H7 (cell line): ENCODE results near the gene CNTNAP5. TPM values are rescaled to one million over a fixed set of nuclear protein-coding genes. Genes with fewer than 3 reads are reported as not detected.

Source experiments
- DNase-seq: peaks from one replicate; pipeline ENCODE4 v3.0.0; 2012
- H3K27me3 ChIP-seq: 2 replicates; pipeline ENCODE4 v1.6.0; 2011; ENCODE audit warnings: mild to moderate bottlenecking, low read length; ENCODE audit not compliant: control insufficient read depth, insufficient read depth
- H3K36me3 ChIP-seq: replicated peaks from 2 replicates; pipeline ENCODE4 v1.5.1; 2011; ENCODE audit warnings: low read length; ENCODE audit not compliant: control insufficient read depth, insufficient read depth
- H3K4me3 ChIP-seq: 2 replicates; pipeline ENCODE4 v1.5.1; 2011; ENCODE audit warnings: low read depth, mild to moderate bottlenecking, control low read depth, low read length, moderate library complexity; ENCODE audit not compliant: insufficient read depth
- total RNA-seq: library from RNA; depleted of rRNA; stranded (reverse); fragments of >200 nt; shearing (Covaris generic); gene quantifications from 2 replicates; pipeline ENCODE4 v1.2.3, GENCODE V29; 2014

CNTNAP5 gene
- total RNA-seq, 1 experiment from 2014 or later, result 0.28 TPM

- H3K36me3 ChIP-seq, result no peaks in the 10 kb centered on the region
- no peak overlapping the region for H3K4me3 ChIP-seq
- no peak for DNase-seq
- no peaks in the 10 kb centered on the region for H3K27me3 ChIP-seq
Measured at GRCh38 chr2:124887466-124887865, 862.4 kb downstream of the CNTNAP5 start.

GRCh38 chr2:124888431-124888830 lies 863.3 kb downstream of the CNTNAP5 start:
- H3K27me3 ChIP-seq, result no peaks in the 10 kb centered on the region
- no peaks in the 10 kb centered on the region for H3K36me3 ChIP-seq
- H3K4me3 ChIP-seq, result no peak overlapping the region
- DNase-seq, result no peak

- no peaks in the 10 kb centered on the region for H3K36me3 ChIP-seq
- no peak overlapping the region for H3K4me3 ChIP-seq
- no peak for DNase-seq
- H3K27me3 ChIP-seq, result no peaks in the 10 kb centered on the region
Measured at GRCh38 chr2:124894199-124894598, 869.1 kb downstream of the CNTNAP5 start.

- H3K4me3 ChIP-seq, result no peak overlapping the region
- no peaks in the 10 kb centered on the region for H3K27me3 ChIP-seq
- H3K36me3 ChIP-seq, result no peaks in the 10 kb centered on the region
- no peak for DNase-seq
Measured at GRCh38 chr2:124898827-124899226, 873.7 kb downstream of the CNTNAP5 start.

- H3K4me3 ChIP-seq, result no peak overlapping the region
- no peaks in the 10 kb centered on the region for H3K36me3 ChIP-seq
- no peaks in the 10 kb centered on the region for H3K27me3 ChIP-seq
- no peak for DNase-seq
Measured at GRCh38 chr2:124908411-124908810, 883.3 kb downstream of the CNTNAP5 start.

GRCh38 chr2:124911560-124911959 lies 886.5 kb downstream of the CNTNAP5 start:
- no peaks in the 10 kb centered on the region for H3K36me3 ChIP-seq
- no peaks in the 10 kb centered on the region for H3K27me3 ChIP-seq
- no peak for DNase-seq
- H3K4me3 ChIP-seq, result no peak overlapping the region

GRCh38 chr2:124913868-124914267 lies 888.8 kb downstream of the CNTNAP5 start:
- Histone ChIP-seq H3K27me3 (no peaks in the 10 kb centered on the region), H3K4me3 (no peak overlapping the region), H3K36me3 (no peaks in the 10 kb centered on the region)
- DNase-seq, result no peak

- no peaks in the 10 kb centered on the region for H3K36me3 ChIP-seq
- no peak overlapping the region for H3K4me3 ChIP-seq
- no peaks in the 10 kb centered on the region for H3K27me3 ChIP-seq
- no peak for DNase-seq
Measured at GRCh38 chr2:124915567-124915966, 890.5 kb downstream of the CNTNAP5 start.

GRCh38 chr2:124919296-124919695 lies 894.2 kb downstream of the CNTNAP5 start:
- DNase-seq, result no peak
- Histone ChIP-seq H3K36me3 (no peaks in the 10 kb centered on the region), H3K4me3 (no peak overlapping the region), H3K27me3 (no peaks in the 10 kb centered on the region)

GRCh38 chr2:124920448-124920847 lies 895.4 kb downstream of the CNTNAP5 start:
- Histone ChIP-seq H3K27me3 (no peaks in the 10 kb centered on the region), H3K36me3 (no peaks in the 10 kb centered on the region), H3K4me3 (no peak overlapping the region)
- DNase-seq, result no peak

- no peak overlapping the region for H3K4me3 ChIP-seq
- no peaks in the 10 kb centered on the region for H3K27me3 ChIP-seq
- no peaks in the 10 kb centered on the region for H3K36me3 ChIP-seq
- no peak for DNase-seq
Measured at GRCh38 chr2:124921191-124921590, 896.1 kb downstream of the CNTNAP5 start.

GRCh38 chr2:124923097-124923496 lies 898.0 kb downstream of the CNTNAP5 start:
- H3K36me3 ChIP-seq, result no peaks in the 10 kb centered on the region
- no peak for DNase-seq
- no peak overlapping the region for H3K4me3 ChIP-seq
- H3K27me3 ChIP-seq, result no peaks in the 10 kb centered on the region

- H3K4me3 ChIP-seq, result no peak overlapping the region
- DNase-seq, result no peak
- no peaks in the 10 kb centered on the region for H3K36me3 ChIP-seq
- H3K27me3 ChIP-seq, result no peaks in the 10 kb centered on the region
Measured at GRCh38 chr2:124933883-124934282, 908.8 kb downstream of the CNTNAP5 start.

GRCh38 chr2:124953921-124954320 lies 928.8 kb downstream of the CNTNAP5 start:
- Histone ChIP-seq H3K36me3 (no peaks in the 10 kb centered on the region), H3K4me3 (no peak overlapping the region), H3K27me3 (no peaks in the 10 kb centered on the region)
- DNase-seq, result no peak

- H3K4me3 ChIP-seq, result no peak overlapping the region
- H3K36me3 ChIP-seq, result no peaks in the 10 kb centered on the region
- no peak for DNase-seq
- no peaks in the 10 kb centered on the region for H3K27me3 ChIP-seq
Measured at GRCh38 chr2:124959581-124959980, 934.5 kb downstream of the CNTNAP5 start.

- DNase-seq, result no peak
- no peak overlapping the region for H3K4me3 ChIP-seq
- H3K27me3 ChIP-seq, result no peaks in the 10 kb centered on the region
- H3K36me3 ChIP-seq, result no peaks in the 10 kb centered on the region
Measured at GRCh38 chr2:124961132-124961531, 936.0 kb downstream of the CNTNAP5 start.
